HG03469 (cell line): ENCODE measurements around the gene TBC1D30.
A peak's percentile ranks its signal among the peaks of the same experiment; 100 is the strongest.

ENCODE experiments used
- ATAC-seq: cut with Tn5 transposase; IDR thresholded peaks from one replicate; pipeline ENCODE4 v1.9.1; 2021; ENCODE audit warnings: mild to moderate bottlenecking, moderate library complexity, moderate number of reproducible peaks; ENCODE audit not compliant: unreplicated experiment

The TBC1D30 gene

DNA sequence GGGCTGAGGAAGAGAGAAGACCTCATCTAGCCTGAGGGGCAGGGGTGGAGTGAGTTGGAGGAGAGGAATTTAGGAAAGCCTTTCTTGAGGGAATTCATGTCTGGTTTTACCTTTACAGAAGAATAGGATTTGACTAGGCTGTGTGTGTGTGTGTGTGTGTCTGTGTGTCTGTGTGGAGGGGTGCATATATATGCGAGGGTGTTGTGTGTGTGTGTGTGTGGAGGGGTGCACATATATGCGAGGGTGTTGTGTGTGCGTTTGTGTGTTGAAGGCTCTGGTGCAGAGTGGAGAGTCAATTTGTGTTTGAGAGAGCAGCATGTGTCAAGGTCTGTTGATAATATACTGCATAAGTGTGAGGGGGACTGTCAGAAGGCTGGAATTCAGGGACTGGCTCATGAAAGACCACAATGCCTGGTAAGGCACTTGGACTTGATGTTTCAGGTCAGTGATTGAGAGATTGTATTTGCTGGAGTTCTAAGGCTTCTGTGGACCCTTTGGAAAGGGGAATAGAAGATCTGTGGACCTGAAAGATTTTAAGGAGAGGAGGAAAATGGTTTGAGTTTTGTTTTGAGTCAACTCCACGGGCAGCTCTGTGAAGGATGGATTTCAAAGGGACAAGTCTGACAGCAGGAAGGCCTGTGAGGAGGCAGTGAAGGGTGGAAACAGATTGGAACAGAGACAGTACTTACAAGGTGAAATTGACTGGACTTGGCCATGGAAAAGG lies 34.6 kb downstream of the TBC1D30 start:
- no peak for ATAC-seq

- ATAC-seq, result no peak
Observed at GRCh38 chr12:64860446-64860998, 36.1 kb downstream of the TBC1D30 start.

DNA sequence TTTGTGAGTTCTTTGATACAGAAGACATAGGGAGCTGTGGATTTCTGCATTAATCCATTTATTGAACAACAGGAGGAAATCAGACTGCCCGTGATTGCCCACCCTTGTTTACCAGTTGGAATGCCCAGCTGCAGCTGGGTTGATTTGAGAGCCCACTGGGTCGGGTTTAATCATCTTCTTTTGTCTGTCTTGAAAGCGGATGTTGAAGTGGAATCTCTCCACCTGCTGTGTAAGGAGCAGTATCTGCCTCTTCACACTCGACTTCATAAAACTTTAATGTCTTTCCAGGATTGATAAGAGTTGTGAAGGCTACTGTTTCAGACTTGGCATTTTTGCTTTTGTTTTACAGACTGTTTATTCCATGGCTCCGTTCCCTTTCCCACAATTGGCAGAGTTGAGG lies 39.9 kb downstream of the TBC1D30 start:
- no peak for ATAC-seq

GRCh38 chr12:64875186-64875585 lies 50.7 kb downstream of the TBC1D30 start:
- ATAC-seq, result no peak

DNA sequence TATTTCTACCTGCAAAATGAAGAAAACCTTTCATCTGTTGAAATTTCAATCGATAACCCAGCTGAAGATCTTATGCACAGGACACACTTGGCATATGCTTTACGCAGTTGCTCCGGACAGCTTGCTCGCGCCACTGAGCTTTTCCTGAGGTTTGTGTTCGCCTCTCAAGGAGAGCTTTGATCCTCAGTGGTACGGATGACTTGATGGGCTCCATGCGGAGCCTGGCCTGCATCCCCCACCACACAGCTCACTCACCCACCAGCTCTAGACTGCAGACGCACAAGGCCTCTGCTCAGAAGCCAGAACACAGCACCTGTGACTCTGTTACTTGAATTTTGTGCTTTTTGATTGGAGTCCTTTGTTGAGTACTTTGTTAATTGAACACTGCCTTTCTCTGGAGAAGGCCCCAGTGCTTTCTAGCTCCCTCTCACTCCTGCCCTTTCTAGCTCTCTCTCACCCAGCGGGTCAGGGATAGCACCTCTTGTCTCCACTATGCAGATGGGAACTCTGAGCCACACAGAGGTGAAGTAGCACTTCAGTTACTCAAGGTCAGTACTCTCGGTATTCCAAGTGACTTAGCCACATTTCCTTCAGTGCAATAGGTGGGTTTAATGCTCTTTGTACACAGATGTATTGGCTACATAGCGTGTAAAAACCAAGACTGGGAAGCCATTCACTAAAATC lies 52.1 kb downstream of the TBC1D30 start:
- ATAC-seq, result no peak

DNA sequence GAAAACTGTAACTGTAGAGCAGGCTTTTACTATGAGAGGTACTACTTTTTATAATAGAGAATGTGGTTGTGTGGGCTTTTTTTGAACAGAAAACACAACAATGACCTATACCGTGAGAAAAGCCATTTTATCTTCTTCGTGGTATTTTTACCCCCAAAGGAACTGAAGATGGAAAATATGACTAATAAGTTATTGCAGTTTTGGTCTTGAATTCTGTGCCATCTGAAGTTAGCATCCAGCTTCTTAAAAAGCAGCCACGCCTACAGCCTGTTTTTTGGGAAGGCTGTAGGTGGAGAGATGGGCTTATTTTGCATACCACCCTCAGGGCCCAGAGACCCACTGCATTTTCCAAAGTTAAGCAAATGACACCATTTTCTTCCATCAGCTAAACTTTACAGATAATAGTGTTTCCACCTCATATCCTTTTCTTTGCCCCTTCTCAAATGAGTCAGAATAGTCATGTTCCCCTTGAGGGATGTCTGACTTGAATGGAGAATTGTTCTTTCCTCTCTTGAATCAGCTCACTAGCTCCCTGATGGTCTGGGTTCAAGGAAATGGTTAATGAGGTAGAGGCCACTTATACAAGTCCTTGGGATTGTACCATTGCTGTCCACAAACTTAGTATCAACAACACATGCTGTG lies 53.0 kb downstream of the TBC1D30 start:
- peak; percentile 71 for ATAC-seq

DNA sequence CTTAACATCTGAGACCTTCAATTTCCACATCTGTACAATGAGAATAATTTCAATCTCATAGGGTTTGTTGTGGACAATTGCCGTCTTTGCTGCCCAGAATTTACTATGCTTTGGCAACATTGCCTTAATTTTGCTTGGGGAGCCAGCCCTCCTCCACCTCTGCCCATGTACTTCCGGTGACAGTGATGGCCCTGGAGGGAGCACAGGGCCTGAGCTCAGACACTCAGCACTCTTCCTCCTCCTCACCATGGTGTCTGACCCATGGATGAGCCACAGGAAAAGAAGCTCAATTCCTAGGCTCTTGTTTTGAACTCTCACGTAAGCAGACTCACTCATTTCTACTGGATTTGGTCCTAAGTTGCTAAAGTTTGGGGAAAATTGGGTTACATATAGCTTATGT lies 58.2 kb downstream of the TBC1D30 start:
- no peak for ATAC-seq

DNA sequence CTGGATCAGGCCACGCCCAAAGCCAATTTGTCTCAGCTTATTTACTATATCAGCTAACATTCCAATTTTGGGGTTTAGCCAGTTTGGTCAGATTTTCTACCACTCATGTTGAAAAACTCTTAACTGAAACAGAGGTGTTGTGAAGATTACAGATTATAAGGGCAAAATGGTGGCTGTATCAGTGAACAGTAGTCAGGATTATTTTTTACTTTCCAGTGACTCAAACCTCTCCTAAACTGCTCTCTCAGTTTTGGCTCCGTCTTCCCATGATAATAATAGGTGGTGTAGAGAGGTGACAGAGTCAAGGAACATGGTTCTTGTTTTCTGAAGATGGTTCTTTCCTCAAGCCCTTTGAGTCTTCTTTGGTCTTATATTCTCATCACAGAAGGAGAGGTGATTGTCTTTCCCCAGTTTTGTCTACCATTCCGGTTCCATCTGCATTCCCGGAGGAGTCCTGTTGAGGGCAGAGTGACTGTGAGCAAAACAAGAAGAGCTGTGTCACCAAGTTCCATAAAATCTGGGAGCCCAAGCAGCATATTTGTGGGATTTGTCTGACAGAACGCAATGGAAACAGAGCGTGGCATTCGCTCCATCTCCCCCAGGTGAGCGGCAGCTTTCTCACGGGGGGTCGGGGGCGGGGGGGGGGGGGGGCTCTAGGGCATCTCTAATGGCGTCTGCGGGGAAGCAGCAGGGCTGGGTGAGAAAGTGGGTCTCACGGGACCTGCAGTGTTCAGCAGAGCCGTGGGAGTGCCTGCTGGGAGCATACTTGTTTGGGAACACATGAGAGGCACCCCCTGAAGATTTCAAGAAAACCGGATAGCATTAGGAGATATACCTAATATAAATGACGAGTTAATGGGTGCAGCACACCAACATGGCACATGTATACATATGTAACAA lies 59.1 kb downstream of the TBC1D30 start:
- no peak for ATAC-seq

DNA sequence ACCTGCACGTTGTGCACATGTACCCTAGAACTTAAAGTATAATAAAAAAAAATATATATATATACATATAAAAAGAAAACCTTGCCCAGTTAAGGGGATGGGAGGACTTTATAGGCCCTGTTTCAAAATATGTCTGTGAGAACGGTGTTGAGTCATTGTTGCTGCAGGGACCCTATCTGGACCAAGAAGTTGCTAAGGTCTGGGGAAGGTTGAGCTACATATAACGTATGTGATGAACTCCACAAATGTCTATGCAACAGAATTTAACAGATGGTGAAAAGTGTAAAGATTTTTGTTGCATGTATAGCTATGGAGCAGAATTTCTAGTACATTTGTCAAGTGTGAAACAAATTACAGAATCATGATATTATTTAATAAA lies 59.7 kb downstream of the TBC1D30 start:
- no peak for ATAC-seq

DNA sequence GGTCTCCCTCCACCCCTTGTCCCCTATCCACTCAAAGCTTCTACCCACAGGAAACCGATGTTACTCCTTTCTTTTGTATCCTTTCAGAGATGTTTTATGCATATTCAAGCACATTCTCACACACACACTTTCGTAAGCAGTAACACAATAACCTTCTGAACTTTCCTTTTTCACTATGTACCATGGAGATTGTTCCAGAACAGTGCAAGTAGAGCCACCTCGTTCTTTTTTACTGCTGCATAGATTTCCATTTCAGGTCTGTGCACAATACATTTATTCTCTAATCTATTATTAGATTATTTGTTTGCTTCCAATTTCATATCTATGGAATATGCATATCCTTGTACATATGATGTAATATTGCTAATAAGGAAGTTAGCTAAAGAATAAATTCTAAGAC lies 60.3 kb downstream of the TBC1D30 start:
- no peak for ATAC-seq

DNA sequence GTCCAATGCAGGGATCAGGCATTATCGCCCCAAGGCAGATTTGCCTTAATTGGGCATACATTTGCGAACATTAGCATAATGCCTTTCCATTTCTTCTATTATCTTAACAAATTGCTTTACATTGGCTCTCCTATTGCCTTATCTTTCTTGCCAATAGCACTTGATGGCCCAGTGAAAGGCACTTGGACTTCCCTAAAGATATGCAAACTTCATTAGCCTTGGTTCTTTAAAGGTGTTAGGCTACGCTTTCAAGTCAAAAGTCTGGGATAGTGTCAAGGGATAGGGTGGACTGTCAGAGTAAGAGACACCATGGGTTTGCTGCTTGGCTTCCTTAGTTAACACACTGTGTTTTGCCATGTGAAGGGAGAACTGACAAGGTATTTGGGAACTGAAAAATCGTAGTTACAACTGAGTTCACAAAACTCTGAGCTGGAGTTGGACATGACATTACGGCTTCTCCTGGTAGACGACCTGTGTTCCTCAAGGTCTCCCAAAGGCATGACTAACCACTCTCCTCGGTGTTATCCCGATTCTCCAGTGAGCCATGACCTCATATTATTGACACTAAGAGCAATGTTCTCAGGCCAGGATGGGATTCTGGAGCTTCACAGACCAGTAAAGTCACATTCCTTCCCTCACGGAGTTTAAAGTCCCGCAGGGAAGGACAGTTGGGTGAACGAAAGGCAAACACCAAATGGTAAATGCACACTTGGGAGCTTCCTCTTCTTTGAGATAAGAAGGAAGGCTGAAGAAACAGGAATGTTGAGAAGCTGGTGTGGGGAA lies 65.2 kb downstream of the TBC1D30 start:
- ATAC-seq, result no peak

DNA sequence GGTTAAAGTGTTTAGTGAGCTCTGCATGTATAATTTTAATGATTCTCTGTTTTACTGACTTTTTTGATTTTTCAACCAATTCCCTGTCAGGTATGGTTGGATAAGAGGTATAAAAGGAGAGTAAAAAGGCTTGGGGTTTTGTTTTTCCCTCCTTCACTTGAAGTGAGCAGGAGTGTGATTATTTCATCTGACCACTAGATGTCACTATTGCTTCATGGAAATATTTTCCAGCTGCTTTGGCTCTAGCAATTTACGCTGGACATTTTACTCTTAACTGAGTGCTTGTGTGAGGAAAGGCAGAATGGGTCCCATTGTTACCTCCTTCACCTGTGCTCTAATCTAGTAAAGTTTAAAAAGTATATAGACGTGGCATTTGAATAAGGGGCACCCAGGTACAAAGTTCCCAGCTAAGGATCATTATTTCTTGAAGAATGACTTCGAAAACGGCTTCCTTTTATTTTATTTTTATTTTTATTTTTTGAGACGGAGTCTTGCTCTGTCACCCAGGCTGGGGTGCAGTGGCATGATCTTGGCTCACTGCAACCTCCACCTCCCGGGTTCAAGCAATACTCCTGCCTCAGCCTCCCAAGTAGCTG lies 66.5 kb downstream of the TBC1D30 start:
- no peak for ATAC-seq

DNA sequence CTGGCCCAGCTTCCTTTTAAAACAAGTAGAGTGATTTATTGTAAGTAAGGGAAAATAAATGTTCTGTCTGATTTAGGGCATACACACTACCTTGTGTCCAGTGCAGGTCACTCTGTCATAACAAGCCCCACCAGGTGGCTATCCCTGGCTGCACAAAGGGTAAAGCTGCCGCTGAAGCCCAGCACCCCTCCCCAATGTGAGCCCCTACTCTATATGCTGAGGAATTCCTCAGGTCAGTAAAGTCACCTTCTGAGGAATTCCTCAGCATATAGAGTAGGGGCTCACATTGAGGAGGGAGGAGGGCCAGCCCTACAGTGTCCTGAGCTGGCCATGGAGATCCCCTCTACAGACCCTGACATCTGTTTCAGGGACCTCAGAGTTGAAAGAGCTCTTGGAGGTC lies 67.2 kb downstream of the TBC1D30 start:
- ATAC-seq, result no peak

GRCh38 chr12:64892561-64892960 lies 68.1 kb downstream of the TBC1D30 start:
- ATAC-seq, result no peak

GRCh38 chr12:64893961-64894360 lies 69.5 kb downstream of the TBC1D30 start:
- no peak for ATAC-seq

- ATAC-seq, result no peak
Observed at GRCh38 chr12:64894827-64895475, 70.5 kb downstream of the TBC1D30 start.

DNA sequence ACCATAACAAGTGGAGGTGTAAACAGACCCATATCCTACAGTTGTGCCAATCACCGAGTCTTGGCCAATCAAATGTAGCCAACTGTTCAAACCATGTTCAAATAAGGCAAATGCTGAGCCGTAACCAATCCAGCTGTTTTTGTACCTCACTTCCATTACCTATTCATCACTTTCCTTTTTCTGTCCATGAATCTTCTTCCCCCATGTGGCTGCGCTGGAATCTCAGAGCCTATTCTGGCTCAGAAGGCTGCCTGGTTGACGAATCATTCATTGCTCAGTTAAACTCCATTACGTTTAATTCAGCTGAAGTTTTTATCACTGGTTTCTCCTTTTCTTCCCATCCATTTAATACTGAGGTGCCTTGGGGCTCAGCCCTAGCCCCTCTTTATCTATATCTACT lies 71.1 kb downstream of the TBC1D30 start:
- no peak for ATAC-seq

- no peak for ATAC-seq
Observed at GRCh38 chr12:64900540-64900939, 76.1 kb downstream of the TBC1D30 start.

GRCh38 chr12:64903479-64904152 lies 79.2 kb downstream of the TBC1D30 start:
- ATAC-seq, result no peak
